Measurements from ENCODE around the gene BICC1. TPM values are rescaled to one million over a fixed set of nuclear protein-coding genes. Genes with fewer than 3 reads are reported as not detected.

Gene BICC1
- total and polyA plus RNA-seq, 2 donors (not counting 1 experiment from before 2014, with no cell fraction given), result not detected

DNA sequence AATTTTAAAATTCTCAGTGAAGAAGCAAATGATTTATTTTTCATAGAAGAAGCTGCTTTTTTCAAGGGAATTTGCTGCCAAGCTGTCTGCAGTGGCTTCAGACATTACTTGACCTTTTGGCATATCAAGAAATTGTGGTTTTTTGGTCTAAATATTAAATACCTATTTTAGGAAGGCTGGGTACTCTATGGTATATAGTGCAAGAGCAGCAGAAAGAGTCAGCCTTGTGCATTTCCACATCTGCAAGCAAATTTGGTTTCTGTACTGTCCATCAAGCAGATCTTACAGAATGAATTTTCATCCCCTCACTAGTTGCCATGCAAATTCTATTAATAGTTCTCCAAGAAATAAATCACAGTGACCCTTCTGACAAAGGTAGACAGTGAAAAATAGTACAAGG is 222.0 kb downstream of the BICC1 start:
- no peak overlapping the region for H2AFZ ChIP-seq (ENCODE audit: insufficient read depth, low read depth, low read length, poor library complexity, severe bottlenecking)
- no peaks in the 10 kb centered on the region for H3K27me3 ChIP-seq (replicated peaks in 1 of 4; ENCODE audit: control extremely low read depth in 1 of 4, control insufficient read depth in 3 of 4, insufficient read depth in 4 of 4, low read length in 3 of 4)
- no peak overlapping the region for H3K27ac ChIP-seq (ENCODE audit: low read length in 2 of 2)
- H3K4me1 ChIP-seq (ENCODE audit: control insufficient read depth in 2 of 2, insufficient read depth in 2 of 2, low read length in 2 of 2), result no peaks in the 10 kb centered on the region
- no peak overlapping the region for H3K4me2 ChIP-seq (replicated peaks; ENCODE audit: low read depth, low read length, poor library complexity, severe bottlenecking)
- no peaks in the 10 kb centered on the region for H3K4me1 Mint-ChIP-seq
- intact Hi-C loops (cut with micrococcal nuclease), result no loop called here
- no peaks in the 10 kb centered on the region for H3K27me3 Mint-ChIP-seq
- POLR2A ChIA-PET, result no interaction called here
- CTCF ChIA-PET, result interaction anchor here (0.7 kb wide), 1 partner anchor 583 kb away, joined by 3 read pairs; no protein-coding TSS in a partner anchor
- ATAC-seq (ENCODE audit: low read depth) (no peak), DNase-seq (no peak)
- H3K9me3 ChIP-seq (ENCODE audit: control extremely low read depth in 1 of 3, control insufficient read depth in 2 of 3, insufficient read depth in 1 of 3, low read length in 2 of 3), result peaks cover 0 to 14% (median 6%) of the 10 kb centered on the region in 3 donors
- H3K27ac Mint-ChIP-seq, result no peak overlapping the region
- no peaks in the 10 kb centered on the region for H4K20me1 ChIP-seq (ENCODE audit: control insufficient read depth, insufficient read depth, low read length, poor library complexity, severe bottlenecking)
- H3K9ac ChIP-seq (ENCODE audit: low read length), result no peak overlapping the region
- H3K4me3 ChIP-seq (ENCODE audit: control extremely low read depth in 1 of 5, extremely low read depth in 1 of 5, insufficient read depth in 1 of 5, low read depth in 2 of 5, low read length in 4 of 5), result no peak overlapping the region
- H3K36me3 ChIP-seq (replicated peaks in 1 of 2; ENCODE audit: control extremely low read depth in 1 of 2, control insufficient read depth in 1 of 2, extremely low read depth in 1 of 2, insufficient read depth in 2 of 2, low read length in 1 of 2), result no peaks in the 10 kb centered on the region
- TF ChIP-seq CTCF (IDR thresholded peaks at IDR 0.05) (no peak), EZH2 (IDR thresholded peaks at IDR 0.05; ENCODE audit: borderline replicate concordance, insufficient read depth, low read depth, low read length, poor library complexity, severe bottlenecking) (no peak)
- no peaks in the 10 kb centered on the region for H3K79me2 ChIP-seq (ENCODE audit: control insufficient read depth, insufficient read depth, low read length)
- peaks cover 8% of the 10 kb centered on the region for H3K9me3 Mint-ChIP-seq (ENCODE audit: insufficient read depth)
- H3K4me3 Mint-ChIP-seq, result no peak overlapping the region

GRCh38 chr10:58735087-58735486 is 222.4 kb downstream of the BICC1 start:
- H3K9ac ChIP-seq (ENCODE audit: low read length), result no peak overlapping the region
- Mint-ChIP-seq H3K9me3 (ENCODE audit: insufficient read depth) (peaks cover 5% of the 10 kb centered on the region), H3K27me3 (no peaks in the 10 kb centered on the region), H3K4me1 (no peaks in the 10 kb centered on the region), H3K27ac (no peak overlapping the region), H3K4me3 (no peak overlapping the region)
- DNase-seq (no peak), ATAC-seq (ENCODE audit: low read depth) (no peak)
- H3K9me3 ChIP-seq (ENCODE audit: control extremely low read depth in 1 of 3, control insufficient read depth in 2 of 3, insufficient read depth in 1 of 3, low read length in 2 of 3), result peaks cover 0 to 13% (median 6%) of the 10 kb centered on the region in 3 donors
- POLR2A ChIA-PET, result no interaction called here
- no peaks in the 10 kb centered on the region for H4K20me1 ChIP-seq (ENCODE audit: control insufficient read depth, insufficient read depth, low read length, poor library complexity, severe bottlenecking)
- no peak for TF ChIP-seq EZH2 (IDR thresholded peaks at IDR 0.05; ENCODE audit: borderline replicate concordance, insufficient read depth, low read depth, low read length, poor library complexity, severe bottlenecking)
- no peaks in the 10 kb centered on the region for H3K4me1 ChIP-seq (ENCODE audit: control insufficient read depth in 2 of 2, insufficient read depth in 2 of 2, low read length in 2 of 2)
- no peak overlapping the region for H3K27ac ChIP-seq (ENCODE audit: low read length in 2 of 2)
- H3K4me2 ChIP-seq (replicated peaks; ENCODE audit: low read depth, low read length, poor library complexity, severe bottlenecking), result no peak overlapping the region
- intact Hi-C loops (cut with micrococcal nuclease), result no loop called here
- H3K79me2 ChIP-seq (ENCODE audit: control insufficient read depth, insufficient read depth, low read length), result no peaks in the 10 kb centered on the region
- H2AFZ ChIP-seq (ENCODE audit: insufficient read depth, low read depth, low read length, poor library complexity, severe bottlenecking), result no peak overlapping the region
- no peak overlapping the region for H3K4me3 ChIP-seq (ENCODE audit: control extremely low read depth in 1 of 5, extremely low read depth in 1 of 5, insufficient read depth in 1 of 5, low read depth in 2 of 5, low read length in 4 of 5)
- no peaks in the 10 kb centered on the region for H3K27me3 ChIP-seq (replicated peaks in 1 of 4; ENCODE audit: control extremely low read depth in 1 of 4, control insufficient read depth in 3 of 4, insufficient read depth in 4 of 4, low read length in 3 of 4)
- no peaks in the 10 kb centered on the region for H3K36me3 ChIP-seq (replicated peaks in 1 of 2; ENCODE audit: control extremely low read depth in 1 of 2, control insufficient read depth in 1 of 2, extremely low read depth in 1 of 2, insufficient read depth in 2 of 2, low read length in 1 of 2)
- CTCF ChIA-PET, result no interaction called here
- WGBS (ENCODE audit: insufficient coverage), result 72% methylated on average over 4 of the region's 7 CpGs

Measured in B cell (primary cell).